ENCODE measurements around the gene NLGN1.
"Not testable (repeated sequence)": the region's sequence is repeated elsewhere in the genome, so short reads cannot be mapped to it uniquely, and the experiment has no call there.

Gene NLGN1

GRCh38 chr3:174220775-174221554 is 823.4 kb downstream of the NLGN1 start:
- DNase-seq (ENCODE audit: low read depth) = no peak

- DNase-seq (ENCODE audit: low read depth) = no peak
Measured at GRCh38 chr3:174223042-174223441, 825.5 kb downstream of the NLGN1 start.

- DNase-seq (ENCODE audit: low read depth) = no peak
Measured at GRCh38 chr3:174223626-174224025, 826.1 kb downstream of the NLGN1 start.

- no peak for DNase-seq (ENCODE audit: low read depth)
Measured at GRCh38 chr3:174229916-174230315, 832.4 kb downstream of the NLGN1 start.

- not testable (repeated sequence) for DNase-seq (ENCODE audit: low read depth)
Measured at GRCh38 chr3:174232028-174232657, 834.6 kb downstream of the NLGN1 start.

- no peak for DNase-seq (ENCODE audit: low read depth)
Measured at GRCh38 chr3:174232658-174233429, 835.3 kb downstream of the NLGN1 start.

DNA sequence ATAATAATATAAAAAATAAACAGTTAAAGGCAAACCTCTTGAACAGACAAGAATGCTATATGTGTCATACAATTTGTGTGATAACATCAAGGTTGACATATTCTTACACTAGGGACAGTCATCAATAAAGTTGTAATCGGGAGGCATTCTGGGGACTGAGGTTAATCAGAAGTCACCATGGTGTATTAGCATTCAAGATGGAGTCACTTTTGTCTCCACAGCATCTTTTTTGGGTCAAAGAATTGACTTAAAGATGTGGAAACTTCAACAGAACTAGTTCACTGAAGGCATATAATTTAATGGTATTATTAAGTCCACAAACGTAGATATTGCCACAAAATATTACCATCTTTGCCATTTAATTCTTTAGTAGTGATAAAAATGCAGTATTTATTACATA is 836.0 kb downstream of the NLGN1 start:
- no peak for DNase-seq (ENCODE audit: low read depth)

DNA sequence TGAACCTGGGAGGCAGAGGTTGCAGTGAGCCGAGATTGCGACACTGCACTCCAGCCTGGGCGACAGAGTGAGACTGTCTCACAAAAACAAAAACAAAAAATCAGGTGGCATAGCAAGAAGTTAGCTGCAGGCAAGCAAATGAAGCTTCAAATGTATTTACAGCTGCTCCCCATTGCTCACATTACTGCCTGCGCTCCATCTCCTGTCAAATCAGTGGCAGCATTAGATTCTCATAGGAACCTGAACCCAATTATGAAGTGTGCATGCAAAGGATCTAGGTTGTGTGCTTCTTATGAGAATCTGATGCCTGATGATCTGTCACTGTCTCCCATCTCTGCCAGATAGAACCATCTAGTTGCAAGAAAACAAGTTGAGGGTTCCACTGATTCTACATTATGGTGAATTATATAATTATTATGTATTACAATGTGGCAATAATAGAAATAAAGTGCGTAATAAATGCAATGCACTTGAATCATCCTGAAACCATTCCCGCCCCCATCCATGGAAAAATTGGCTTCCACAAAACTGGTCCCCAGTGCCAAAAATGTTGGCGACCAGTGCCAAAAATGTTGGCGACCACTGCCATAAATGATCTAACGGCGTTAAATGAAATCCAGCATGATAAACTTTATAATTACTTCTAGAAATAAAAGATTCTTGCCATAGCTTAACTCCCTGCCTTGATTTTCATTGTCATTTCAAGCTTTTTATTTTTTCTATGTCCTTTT is 844.9 kb downstream of the NLGN1 start:
- DNase-seq (ENCODE audit: low read depth) = no peak

GRCh38 chr3:174243171-174243570 is 845.6 kb downstream of the NLGN1 start:
- DNase-seq (ENCODE audit: low read depth) = no peak

GRCh38 chr3:174247687-174248152 is 850.2 kb downstream of the NLGN1 start:
- no peak for DNase-seq (ENCODE audit: low read depth)

DNA sequence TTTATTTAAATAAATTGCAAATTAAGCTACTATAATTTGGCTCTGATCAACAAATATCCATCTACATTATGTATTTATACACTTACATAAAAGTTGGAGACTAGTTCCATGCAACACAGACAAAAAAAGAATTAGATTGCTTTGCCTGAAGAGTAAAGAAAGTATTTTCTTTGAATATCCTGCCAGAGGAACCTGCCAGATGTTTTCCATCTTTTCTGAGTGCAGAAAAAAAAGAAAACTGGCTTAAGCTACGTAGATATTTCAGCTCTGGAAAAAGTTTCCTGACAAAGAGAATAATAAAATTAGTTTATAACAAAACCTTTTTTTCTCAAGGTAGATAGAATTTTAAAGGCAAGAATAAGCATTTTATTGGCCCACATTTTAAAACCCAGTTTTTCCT is 854.1 kb downstream of the NLGN1 start:
- no peak for DNase-seq (ENCODE audit: low read depth)

- DNase-seq (ENCODE audit: low read depth) = no peak
Measured at GRCh38 chr3:174253196-174253823, 855.8 kb downstream of the NLGN1 start.

DNA sequence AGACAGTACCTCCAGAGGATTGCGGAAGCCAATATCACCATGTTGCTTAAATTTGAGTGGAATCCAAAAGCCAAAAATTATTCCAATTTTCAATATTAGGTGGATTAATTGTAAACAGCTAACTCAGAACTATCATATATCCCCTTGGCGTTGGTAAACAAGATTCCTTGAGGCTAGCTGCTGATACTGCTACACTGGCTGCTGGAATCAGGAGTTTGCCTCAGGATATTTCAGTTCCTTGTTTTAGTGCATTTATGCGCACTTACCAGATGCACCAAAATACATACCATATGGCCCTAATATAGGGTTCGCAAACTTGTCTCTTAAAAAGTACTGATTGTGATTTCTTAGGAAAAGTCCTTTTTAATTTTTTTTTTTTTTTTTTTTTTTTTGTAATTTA is 856.4 kb downstream of the NLGN1 start:
- DNase-seq (ENCODE audit: low read depth) = no peak

DNA sequence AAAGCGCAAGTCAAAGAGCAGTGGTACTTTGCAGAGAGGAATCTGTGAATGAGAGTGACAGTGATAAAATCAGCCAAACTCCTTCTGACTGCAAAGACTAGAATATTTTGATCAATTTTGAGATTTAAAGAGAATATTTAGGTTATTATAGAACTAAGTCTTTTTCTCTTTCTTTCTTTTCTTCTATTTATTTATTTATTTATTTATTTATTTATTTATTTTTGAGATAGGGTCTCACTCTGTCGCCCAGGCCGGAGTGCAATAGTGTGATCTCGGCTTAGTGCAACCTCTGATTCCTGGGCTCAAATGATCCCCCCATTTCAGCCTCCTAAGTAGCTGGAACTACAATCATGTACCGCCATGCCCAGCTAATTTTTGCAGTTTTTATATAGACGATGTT is 857.9 kb downstream of the NLGN1 start:
- DNase-seq (ENCODE audit: low read depth) = no peak

DNA sequence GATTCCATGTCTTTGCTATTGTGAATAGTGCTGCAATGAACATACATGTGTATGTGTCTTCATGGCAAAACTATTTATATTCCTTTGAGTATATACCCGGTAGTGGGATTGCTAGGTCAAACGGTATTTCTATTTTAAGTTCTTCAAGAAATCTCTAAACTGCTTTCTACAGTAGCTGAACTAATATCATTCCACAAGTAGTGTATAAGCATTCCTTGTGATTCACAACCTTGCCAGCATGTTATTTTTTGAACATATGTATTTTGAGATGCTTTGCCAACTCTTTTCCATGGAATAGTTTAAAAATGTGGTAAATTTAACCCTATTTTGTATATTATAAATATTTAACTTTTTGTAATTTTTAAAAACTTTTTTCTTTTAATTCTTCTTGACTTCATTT is 868.9 kb downstream of the NLGN1 start:
- no peak for DNase-seq (ENCODE audit: low read depth)

DNA sequence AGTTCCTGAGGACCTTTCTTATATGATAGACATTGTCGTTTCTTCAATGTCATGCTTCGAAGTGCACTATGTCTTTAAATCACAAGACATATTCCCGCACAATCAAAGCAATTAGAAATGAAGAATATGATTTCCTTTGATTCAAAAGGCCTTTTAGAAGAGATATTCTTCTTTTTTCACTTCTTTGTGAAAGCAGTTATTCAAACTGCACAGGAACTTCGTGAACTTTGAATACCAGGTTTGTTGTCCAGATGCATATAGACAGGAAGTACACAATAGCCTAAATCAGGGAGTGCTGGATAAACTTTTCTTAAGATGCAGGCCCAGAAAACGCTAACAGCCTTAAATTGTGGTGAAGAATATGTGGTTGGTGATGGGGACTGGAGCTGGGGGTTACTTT is 870.5 kb downstream of the NLGN1 start:
- DNase-seq (ENCODE audit: low read depth) = no peak

DNA sequence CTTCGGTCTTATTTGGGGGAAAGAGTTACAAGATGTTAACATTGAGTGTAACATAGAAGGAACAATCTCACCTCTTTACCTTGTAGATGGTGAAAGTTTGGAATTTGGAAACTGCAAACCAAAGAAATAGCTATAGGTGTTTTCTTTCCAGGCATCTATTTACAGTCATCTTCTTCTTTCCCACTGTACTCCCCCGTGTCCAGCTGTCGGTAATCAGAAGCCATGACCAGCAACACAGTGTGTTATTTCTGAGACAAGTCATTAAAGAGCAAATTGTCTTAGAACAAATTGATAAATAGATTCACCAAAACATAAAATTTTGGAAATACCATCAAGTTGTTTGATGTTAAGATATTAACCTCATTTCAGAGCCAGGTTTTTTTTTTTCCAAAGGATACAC is 871.0 kb downstream of the NLGN1 start:
- no peak for DNase-seq (ENCODE audit: low read depth)

DNA sequence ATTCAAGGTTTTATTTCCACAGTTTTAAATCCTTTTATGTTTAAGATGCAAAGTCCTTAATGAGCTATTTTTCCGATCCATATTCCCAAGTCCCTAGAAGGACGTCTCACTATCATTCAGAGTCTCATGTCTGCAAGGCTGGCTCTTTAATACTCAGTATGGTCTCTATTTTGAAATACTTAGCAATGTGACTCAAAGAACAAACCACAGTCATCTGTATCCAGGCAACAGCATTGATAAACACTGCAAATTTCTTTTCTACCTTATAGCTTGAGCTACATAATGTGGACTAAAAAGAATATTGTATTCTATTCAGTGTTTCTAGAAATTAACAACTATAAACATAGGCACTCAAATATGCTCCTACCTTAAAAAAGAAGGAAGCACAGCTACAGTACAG is 873.3 kb downstream of the NLGN1 start:
- no peak for DNase-seq (ENCODE audit: low read depth)

GRCh38 chr3:174275336-174275735 is 877.8 kb downstream of the NLGN1 start:
- DNase-seq (ENCODE audit: low read depth) = no peak

DNA sequence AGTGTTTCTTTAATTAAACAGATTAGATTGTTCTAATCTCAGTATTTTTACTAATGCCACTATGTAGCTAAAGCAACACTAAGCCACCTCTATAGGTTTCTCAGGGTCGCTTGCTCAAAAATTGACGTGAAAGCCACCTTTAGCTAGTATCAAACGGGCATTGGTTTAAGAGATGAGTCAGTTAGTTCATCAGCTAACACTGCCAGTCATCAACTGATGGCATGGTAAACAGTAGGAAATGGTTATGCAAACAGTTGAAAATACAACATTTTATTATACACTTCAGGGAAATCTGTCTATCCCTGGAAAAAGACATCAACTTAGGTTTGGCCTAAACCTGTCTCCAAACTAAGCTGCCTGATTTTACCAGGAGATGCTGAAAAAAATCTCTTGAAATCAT is 879.3 kb downstream of the NLGN1 start:
- no peak for DNase-seq (ENCODE audit: low read depth)

DNA sequence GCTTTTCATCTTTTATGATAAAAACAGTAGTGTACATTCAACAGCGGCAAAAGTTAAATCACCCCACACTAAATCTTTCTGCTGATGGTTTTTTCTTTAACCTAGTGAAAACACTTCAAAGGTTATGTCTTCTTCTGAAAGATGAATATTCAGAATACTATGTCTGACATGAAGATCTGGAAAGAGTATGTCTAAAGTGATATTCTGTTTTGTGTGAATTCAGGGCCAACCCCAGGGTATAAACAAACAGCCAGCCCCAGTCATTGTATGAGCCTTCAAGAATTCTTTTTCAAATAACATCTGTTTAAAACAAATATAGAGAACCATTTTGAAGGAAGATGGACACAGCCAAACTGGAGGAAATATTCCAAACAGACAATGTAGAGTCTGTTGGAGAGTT is 880.5 kb downstream of the NLGN1 start:
- no peak for DNase-seq (ENCODE audit: low read depth)

- no peak for DNase-seq (ENCODE audit: low read depth)
Measured at GRCh38 chr3:174280186-174280585, 882.6 kb downstream of the NLGN1 start.
